Gastrocnemius medialis (tissue), 4 donors: ENCODE results near the gene CHD6. TPM values are rescaled to one million over a fixed set of nuclear protein-coding genes. Genes with fewer than 3 reads are reported as not detected.

Source experiments
- ATAC-seq, 2 donors: fragments of 150-250 bp; one replicate each; pipeline ENCODE4 v1.9.1; 2016
- DNase-seq, 2 donors: peaks; one replicate each; pipeline ENCODE4 v3.0.0-alpha.2; 2019
- H3K27ac ChIP-seq, 4 donors: fragments of 200-600 bp; sonication (generic); 1 replicate in 1 of 4; 2 replicates in 3 of 4; pipeline ENCODE4 v1.5.1; 2016 to 2018; ENCODE audit warnings: mild to moderate bottlenecking in 2 of 4, moderate library complexity in 1 of 4
- H3K27me3 ChIP-seq, 3 donors: fragments of 200-600 bp; sonication (generic) in 2 of 3; 1 replicate in 1 of 3; 2 replicates in 2 of 3; pipeline versions ENCODE4 v1.5.1 to v1.6.0; 2016 to 2019; ENCODE audit warnings: mild to moderate bottlenecking in 1 of 3, moderate library complexity in 1 of 3
- H3K36me3 ChIP-seq, 2 donors: fragments of 200-600 bp; sonication (generic) in 1 of 2; one replicate each; pipeline ENCODE4 v1.5.1; 2017 to 2018
- H3K4me1 ChIP-seq, 2 donors: fragments of 200-600 bp; sonication (generic) in 1 of 2; one replicate each; pipeline ENCODE4 v1.5.1; 2016 to 2017; ENCODE audit warnings: mild to moderate bottlenecking in 2 of 2
- H3K4me3 ChIP-seq, 4 donors: fragments of 200-600 bp; sonication (generic) in 3 of 4; 1 replicate in 1 of 4; 2 replicates in 3 of 4; pipeline ENCODE4 v1.5.1; 2016 to 2019; ENCODE audit warnings: mild to moderate bottlenecking in 2 of 4
- H3K9me3 ChIP-seq, 3 donors: fragments of 200-600 bp; sonication (generic) in 2 of 3; 1 replicate in 1 of 3; 2 replicates in 2 of 3; pipeline ENCODE4 v1.5.1; 2016 to 2019
- POLR2A ChIP-seq, 2 donors: fragments of 450-650 bp; IDR thresholded peaks; one replicate each; pipeline ENCODE4 v1.6.1; 2017; ENCODE audit warnings: antibody characterized with exemption in 2 of 2, mild to moderate bottlenecking in 2 of 2, moderate library complexity in 2 of 2
- in situ Hi-C, 4 donors: fragments of 200-750 bp; cut with MboI; loops; one replicate each; pipeline versions ENCODE4 v1.15.0 to v1.8.0; 2017; ENCODE audit warnings: low sequenced_read_pairs in 4 of 4
- intact Hi-C: fragments of 100-400 bp; cut with DNase I; formaldehyde crosslinking; loops from one replicate; pipeline ENCODE4 v1.15.1; 2023; ENCODE audit warnings: low total_unique reads
- total RNA-seq, 4 donors: library from RNA; depleted of rRNA; stranded (reverse); fragments of >200 nt; gene quantifications; one replicate each; pipeline versions ENCODE4 v1.1.0 to v1.2.3, GENCODE V29; 2016
- TF ChIP-seq, protein P1 (sequence below), 5 experiments: fragments of 450-650 bp in 3 of 5; fragments of 200-600 bp in 2 of 5; sonication (generic) in 2 of 5; IDR thresholded peaks in 4 of 5; conservative IDR thresholded peaks in 1 of 5; 1 replicate in 4 of 5; 2 replicates in 1 of 5; pipeline ENCODE4 v1.5.1; 2016 to 2019; ENCODE audit warnings: antibody characterized with exemption in 5 of 5, mild to moderate bottlenecking in 3 of 5, moderate library complexity in 3 of 5

Gene CHD6
- total RNA-seq, 4 donors from 2014 or later, result 12.8 to 33.7 (median 19.2) TPM

- Histone ChIP-seq H3K9me3 (no peaks in the 10 kb centered on the region), H3K4me1 (peaks cover 48 to 50% of the 10 kb centered on the region in 2 donors), H3K36me3 (peaks cover 0 to 19% of the 10 kb centered on the region in 2 donors), H3K4me3 (no peak overlapping the region), H3K27ac (peak overlapping the region; percentile 32 to 82 (median 62)), H3K27me3 (no peaks in the 10 kb centered on the region)
- TF ChIP-seq POLR2A (IDR thresholded peaks at IDR 0.05), result no peak
- TF ChIP-seq, protein P1, sequence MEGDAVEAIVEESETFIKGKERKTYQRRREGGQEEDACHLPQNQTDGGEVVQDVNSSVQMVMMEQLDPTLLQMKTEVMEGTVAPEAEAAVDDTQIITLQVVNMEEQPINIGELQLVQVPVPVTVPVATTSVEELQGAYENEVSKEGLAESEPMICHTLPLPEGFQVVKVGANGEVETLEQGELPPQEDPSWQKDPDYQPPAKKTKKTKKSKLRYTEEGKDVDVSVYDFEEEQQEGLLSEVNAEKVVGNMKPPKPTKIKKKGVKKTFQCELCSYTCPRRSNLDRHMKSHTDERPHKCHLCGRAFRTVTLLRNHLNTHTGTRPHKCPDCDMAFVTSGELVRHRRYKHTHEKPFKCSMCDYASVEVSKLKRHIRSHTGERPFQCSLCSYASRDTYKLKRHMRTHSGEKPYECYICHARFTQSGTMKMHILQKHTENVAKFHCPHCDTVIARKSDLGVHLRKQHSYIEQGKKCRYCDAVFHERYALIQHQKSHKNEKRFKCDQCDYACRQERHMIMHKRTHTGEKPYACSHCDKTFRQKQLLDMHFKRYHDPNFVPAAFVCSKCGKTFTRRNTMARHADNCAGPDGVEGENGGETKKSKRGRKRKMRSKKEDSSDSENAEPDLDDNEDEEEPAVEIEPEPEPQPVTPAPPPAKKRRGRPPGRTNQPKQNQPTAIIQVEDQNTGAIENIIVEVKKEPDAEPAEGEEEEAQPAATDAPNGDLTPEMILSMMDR (IDR thresholded peaks at IDR 0.05 in 4 of 5, conservative IDR thresholded peaks at IDR 0.05 in 1 of 5), result no peak
- ATAC-seq (peak; percentile 89 to 93), DNase-seq (peak; percentile 89 to 91)
- in situ Hi-C loops (no loop called here), intact Hi-C loops (no loop called here)
Observed at GRCh38 chr20:41405436-41405835, 212.7 kb downstream of the CHD6 start.

GRCh38 chr20:41403604-41404003 is 214.6 kb downstream of the CHD6 start:
- Histone ChIP-seq H3K36me3 (peaks cover 0 to 19% of the 10 kb centered on the region in 2 donors), H3K9me3 (no peaks in the 10 kb centered on the region), H3K4me3 (no peak overlapping the region), H3K4me1 (peaks cover 33 to 36% of the 10 kb centered on the region in 2 donors), H3K27ac (no peak overlapping the region), H3K27me3 (no peaks in the 10 kb centered on the region)
- intact Hi-C loops (no loop called here), in situ Hi-C loops (no loop called here)
- DNase-seq (no peak), ATAC-seq (no peak)
- no peak for TF ChIP-seq POLR2A (IDR thresholded peaks at IDR 0.05)
- TF ChIP-seq, protein P1 (IDR thresholded peaks at IDR 0.05 in 4 of 5, conservative IDR thresholded peaks at IDR 0.05 in 1 of 5), result no peak

DNA sequence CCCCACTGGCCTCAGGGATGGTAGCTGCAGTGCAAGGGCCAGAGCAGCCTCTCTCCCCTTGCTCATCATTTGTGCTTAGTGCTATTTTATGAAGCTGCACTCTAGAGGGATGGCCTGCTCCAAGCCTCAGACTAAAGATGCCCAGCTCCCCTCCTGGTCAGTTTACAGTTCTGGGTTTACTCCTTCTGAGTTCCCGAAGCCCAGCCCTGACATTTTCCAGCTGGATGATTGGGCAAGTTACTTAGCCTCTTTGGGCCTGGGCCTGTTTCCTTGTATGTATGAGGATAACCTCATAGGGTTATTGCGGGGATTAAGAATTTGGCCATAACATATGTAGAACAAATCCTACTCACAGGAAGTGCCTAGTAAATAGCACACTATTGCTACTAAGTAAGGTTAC is 219.8 kb downstream of the CHD6 start:
- Histone ChIP-seq H3K9me3 (no peaks in the 10 kb centered on the region), H3K4me3 (no peak overlapping the region), H3K36me3 (peaks cover 0 to 4% of the 10 kb centered on the region in 2 donors), H3K4me1 (peaks cover 6 to 9% of the 10 kb centered on the region in 2 donors), H3K27me3 (no peaks in the 10 kb centered on the region), H3K27ac (no peak overlapping the region)
- in situ Hi-C loops, result no loop called here
- intact Hi-C loops, result no loop called here
- ATAC-seq, result no peak
- DNase-seq, result no peak
- TF ChIP-seq, protein P1 (IDR thresholded peaks at IDR 0.05 in 4 of 5, conservative IDR thresholded peaks at IDR 0.05 in 1 of 5), result no peak
- TF ChIP-seq POLR2A (IDR thresholded peaks at IDR 0.05), result no peak

- Histone ChIP-seq H3K36me3 (no peaks in the 10 kb centered on the region), H3K9me3 (no peaks in the 10 kb centered on the region), H3K4me3 (no peak overlapping the region), H3K27me3 (no peaks in the 10 kb centered on the region), H3K4me1 (peaks cover 14 to 18% of the 10 kb centered on the region in 2 donors), H3K27ac (no peak overlapping the region)
- in situ Hi-C loops, result no loop called here
- TF ChIP-seq, protein P1 (IDR thresholded peaks at IDR 0.05 in 4 of 5, conservative IDR thresholded peaks at IDR 0.05 in 1 of 5), result no peak
- no peak for TF ChIP-seq POLR2A (IDR thresholded peaks at IDR 0.05)
- intact Hi-C loops, result no loop called here
- ATAC-seq, result no peak
- no peak for DNase-seq
Observed at GRCh38 chr20:41395667-41396664, 222.2 kb downstream of the CHD6 start.
